A549 treated with GW870086 at 1 μM for 4 hours (cell line): ENCODE results near the gene KIF2C. TPM values are rescaled to one million over a fixed set of nuclear protein-coding genes. Genes with fewer than 3 reads are reported as not detected.

Source experiments
- total RNA-seq: library from RNA; stranded (reverse); fragments of 200-300 nt; extraction: Qiagen RNA extraction; gene quantifications from 5 replicates; pipeline ENCODE4 v1.2.3, GENCODE V29; 2022; ENCODE audit warnings: low read depth

KIF2C gene
- total RNA-seq = 36.2 to 43.4 TPM (median 39.5 TPM) in 5 replicates

DNA sequence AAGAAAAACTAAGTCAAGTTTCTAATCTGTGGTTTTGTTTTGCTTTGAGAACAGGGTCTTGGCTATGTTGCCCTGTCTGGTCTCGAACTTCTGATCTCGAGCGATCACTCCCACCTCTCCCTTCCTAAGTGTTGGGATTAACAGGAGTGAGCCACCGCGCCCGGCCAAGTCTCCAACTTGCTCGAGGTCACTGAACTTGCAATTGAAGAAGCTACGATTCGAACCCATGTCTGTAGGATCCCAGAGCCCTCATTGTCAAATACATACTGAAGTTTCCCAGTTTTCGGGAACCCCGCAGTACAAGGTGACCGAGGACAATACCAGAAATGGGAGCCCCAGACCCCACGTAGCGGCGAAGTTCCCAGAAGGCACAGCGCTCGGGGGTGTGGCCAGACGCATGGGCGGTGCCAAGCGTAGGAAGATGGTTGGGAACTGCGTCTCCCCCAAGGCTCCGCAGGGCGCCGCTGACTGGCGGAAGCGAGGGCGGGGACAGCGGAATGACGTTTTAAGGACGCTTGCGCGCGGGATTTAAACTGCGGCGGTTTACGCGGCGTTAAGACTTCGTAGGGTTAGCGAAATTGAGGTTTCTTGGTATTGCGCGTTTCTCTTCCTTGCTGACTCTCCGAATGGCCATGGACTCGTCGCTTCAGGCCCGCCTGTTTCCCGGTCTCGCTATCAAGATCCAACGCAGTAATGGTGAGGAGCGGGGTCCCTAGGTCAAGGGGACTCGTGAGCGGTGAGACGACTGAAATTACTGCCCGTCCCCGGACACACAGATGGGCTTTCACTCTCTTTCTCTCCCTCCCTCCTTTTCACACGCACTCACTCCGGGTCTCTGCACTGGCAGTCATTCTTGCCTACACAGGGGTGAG lies at the start of gene KIF2C:
TSS of gene KIF2C (plus strand) at position 531 of the 872 bp plus-strand sequence. CDS start at position 627, 96 bp downstream.

DNA sequence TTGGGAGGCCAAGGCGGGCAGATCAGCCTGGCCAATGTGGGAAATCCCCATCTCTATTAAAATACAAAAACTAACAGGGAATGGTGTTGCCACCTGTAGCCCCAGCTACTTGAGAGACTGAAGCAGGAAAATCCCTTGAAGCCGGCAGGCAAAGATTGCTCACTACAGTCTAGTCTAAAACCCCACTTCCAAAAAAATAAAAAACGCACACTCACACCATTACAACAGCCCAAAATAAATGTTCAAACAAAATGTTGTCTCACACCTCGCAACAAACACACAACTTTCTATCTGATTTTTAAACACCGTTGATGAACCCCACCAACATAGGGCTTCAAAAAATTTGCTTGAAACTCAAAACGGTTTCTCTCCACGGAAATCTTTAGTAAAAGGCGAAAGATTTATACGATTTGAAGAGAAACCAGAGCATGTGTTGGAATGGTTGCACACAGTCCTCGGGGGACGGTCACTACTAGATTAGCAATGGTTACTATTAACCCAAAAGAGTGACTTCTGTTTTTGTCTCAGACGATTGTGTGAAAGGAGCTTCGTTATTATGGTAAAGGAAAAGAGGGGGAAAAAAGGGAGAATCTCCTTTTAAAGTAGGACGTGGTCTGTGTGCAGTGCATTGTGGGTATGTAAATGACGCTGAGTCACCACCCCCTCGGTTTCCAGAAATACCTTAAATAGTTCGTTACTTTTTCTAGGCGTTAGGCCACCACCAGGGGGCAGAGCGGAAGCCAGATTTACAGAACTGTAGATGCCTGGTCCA lies 8.7 kb upstream of the KIF2C start, which contains the start of gene RNU5D-1:
TSS of gene RNU5D-1 (minus strand) at position 430 of the 772 bp plus-strand sequence.

DNA sequence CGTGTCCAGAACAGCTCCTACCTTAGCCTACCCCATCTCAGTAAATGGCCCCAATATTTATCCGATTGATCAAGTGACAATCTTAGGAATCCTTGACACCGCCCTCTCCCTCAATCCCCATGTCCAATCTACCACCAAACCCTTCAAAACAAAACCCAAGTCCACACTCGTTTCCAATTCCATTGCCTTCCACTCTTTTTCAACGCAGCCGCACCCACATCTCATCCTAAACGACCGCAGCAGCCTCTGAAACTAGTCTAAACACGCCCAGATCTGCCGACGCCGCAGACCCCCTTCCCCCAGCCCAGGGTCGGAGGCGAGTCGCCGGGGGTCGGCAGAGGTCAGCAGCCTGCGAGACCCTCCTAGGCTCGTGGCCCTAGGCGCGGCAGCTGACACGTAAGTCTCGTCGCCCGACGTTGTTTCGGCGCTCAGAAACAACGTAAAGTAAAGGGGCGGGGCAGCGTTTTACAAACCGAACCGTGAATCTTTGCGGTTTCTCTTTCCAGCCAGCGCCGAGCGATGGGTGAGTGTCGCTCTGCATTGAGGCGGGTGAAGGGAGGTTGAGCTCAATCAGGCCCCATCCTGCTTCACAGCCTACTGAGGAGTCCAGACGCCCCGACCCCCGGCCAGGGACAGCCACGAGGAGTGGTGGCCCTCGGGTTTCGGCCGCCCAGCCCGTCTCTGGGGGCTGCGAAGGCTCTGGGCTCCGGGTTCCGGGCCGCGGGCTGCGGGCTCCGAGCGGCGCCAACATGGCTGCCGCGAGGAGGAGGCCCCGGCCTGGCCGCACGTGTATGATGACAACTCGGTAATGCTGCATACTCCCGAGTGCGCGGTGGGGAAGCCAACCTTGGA lies 35.7 kb downstream of the KIF2C start, which contains the start of gene RPS8:
TSS of gene RPS8 (plus strand) at position 463 of the 852 bp plus-strand sequence. CDS start at position 520, 57 bp downstream.

GRCh38 chr1:44788120-44788860 lies 48.7 kb downstream of the KIF2C start, which contains the start of gene BEST4:
Gene BEST4 (minus strand): TSS chr1:44788170. CDS start chr1:44787705, 465 bp downstream.

DNA sequence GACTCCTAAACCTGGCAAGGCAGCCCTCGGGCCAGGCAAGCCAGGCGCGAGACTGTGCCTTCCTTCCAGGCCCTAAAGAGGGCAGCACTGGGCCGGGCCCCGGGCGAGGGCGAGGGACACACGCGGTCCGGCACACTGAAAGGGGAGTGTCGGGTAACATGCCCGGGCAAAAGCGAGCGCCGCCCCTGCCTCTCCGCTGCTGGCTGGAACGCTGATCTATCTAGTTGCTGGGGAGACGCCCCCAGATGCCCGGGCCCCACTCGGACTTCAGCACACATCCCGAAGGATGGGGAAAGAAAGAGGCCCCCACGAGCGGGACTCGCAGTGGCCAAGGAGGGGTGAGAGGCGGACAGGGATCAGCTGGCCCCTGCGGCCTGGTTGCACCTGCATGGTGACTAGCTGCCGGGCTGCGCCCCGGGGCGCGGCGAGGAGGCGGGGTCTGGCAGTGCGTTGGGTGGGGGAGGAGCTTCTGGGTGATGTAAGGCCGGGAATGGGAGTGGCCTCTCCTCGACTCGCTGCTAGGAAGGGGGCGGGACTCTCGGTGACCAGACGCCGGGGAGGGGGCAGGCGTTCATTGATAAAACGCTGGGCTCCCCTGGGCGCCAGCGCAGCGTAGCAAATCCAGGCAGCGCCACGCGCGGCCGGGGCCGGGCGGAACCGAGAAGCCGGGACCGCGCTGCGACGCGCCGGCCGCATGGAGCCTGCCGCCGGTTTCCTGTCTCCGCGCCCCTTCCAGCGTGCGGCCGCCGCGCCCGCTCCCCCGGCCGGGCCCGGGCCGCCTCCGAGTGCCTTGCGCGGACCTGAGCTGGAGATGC lies 60.3 kb downstream of the KIF2C start, which contains the start of gene PLK3:
TSS of gene PLK3 (plus strand) at position 608 of the 815 bp plus-strand sequence. CDS start at position 695, 87 bp downstream.

DNA sequence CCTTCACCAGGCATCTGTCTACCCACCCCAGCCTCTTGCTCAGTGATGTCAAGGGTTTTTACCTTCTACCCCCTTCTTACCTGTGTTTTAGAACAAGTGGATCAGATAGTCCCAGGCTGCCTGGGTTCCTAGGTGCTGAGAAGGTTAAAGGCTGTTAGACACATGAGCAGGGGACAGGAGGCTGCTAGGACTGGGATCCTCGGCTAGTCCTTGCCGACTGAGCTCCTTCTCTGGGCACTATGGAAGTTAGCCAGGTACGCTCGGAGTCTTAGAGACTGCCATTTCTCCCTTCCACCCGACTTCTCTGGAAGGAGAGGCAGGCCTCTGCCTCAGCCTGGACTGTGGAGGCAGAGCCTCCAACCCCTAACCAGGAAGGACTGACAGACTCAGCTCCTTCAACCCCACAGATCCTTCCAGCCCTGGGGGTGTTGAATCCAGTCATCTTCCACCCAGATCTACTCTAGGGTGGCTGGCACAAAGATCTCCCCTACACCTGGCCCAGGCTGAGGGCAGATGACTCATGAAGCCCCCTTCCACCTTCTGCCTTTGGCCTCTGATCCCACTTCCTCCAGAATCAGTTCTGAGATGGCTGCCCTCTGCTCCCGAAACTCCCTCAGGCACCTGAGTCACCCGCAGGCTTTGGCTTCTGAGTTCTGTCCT lies 67.2 kb downstream of the KIF2C start, which contains the start of gene DYNLT4:
TSS of gene DYNLT4 (minus strand) at position 648 of the 660 bp plus-strand sequence. CDS start 683 bp downstream, outside the sequence.

GRCh38 chr1:44808063-44808937 lies 68.7 kb downstream of the KIF2C start, which contains the start of gene BTBD19:
Gene BTBD19 (plus strand): TSS chr1:44808523. CDS start chr1:44808821, 298 bp downstream.

Other genes starting within 250 kb of the KIF2C start
- gene TMEM53, start 65.4 kb upstream of the KIF2C start, total RNA-seq = 7.3 to 9.4 TPM (median 8.7 TPM) in 5 replicates
- gene ARMH1, start 65.1 kb upstream of the KIF2C start, total RNA-seq = 0.38 to 1.1 TPM (median 0.54 TPM) in 5 replicates
- gene RNU5D-1, start 8.7 kb upstream of the KIF2C start, total RNA-seq = not detected in 5 replicates
- gene RPS8, start 35.7 kb downstream of the KIF2C start, total RNA-seq = 1,637 to 1,731 TPM (median 1,686 TPM) in 5 replicates
- 0.17 to 0.53 TPM (median 0.37 TPM) in 5 replicates for gene BEST4, start 48.3 kb downstream of the KIF2C start, total RNA-seq
- gene PLK3, start 60.5 kb downstream of the KIF2C start, total RNA-seq = 14.8 to 20.8 TPM (median 19.6 TPM) in 5 replicates
- 0.27 to 1.1 TPM (median 0.80 TPM) in 5 replicates for gene DYNLT4, start 67.5 kb downstream of the KIF2C start, total RNA-seq
- 1.8 to 3.9 TPM (median 2.7 TPM) in 5 replicates for gene BTBD19, start 68.7 kb downstream of the KIF2C start, total RNA-seq
- 0.15 to 0.25 TPM (median 0.19 TPM) in 5 replicates for gene PTCH2, start 103.4 kb downstream of the KIF2C start, total RNA-seq
- 17.2 to 19.8 TPM (median 18.6 TPM) in 5 replicates for gene EIF2B3, start 246.8 kb downstream of the KIF2C start, total RNA-seq